ENCODE data around the gene IKZF1. TPM values are rescaled to one million over a fixed set of nuclear protein-coding genes. Genes with fewer than 3 reads are reported as not detected.

The IKZF1 gene
- total and polyA plus RNA-seq, 9 of the 15 experiments (the other 6 are each of a cell fraction or from before 2014, with no cell fraction given) = 12.6 to 85.3 (median 44.7) TPM

DNA sequence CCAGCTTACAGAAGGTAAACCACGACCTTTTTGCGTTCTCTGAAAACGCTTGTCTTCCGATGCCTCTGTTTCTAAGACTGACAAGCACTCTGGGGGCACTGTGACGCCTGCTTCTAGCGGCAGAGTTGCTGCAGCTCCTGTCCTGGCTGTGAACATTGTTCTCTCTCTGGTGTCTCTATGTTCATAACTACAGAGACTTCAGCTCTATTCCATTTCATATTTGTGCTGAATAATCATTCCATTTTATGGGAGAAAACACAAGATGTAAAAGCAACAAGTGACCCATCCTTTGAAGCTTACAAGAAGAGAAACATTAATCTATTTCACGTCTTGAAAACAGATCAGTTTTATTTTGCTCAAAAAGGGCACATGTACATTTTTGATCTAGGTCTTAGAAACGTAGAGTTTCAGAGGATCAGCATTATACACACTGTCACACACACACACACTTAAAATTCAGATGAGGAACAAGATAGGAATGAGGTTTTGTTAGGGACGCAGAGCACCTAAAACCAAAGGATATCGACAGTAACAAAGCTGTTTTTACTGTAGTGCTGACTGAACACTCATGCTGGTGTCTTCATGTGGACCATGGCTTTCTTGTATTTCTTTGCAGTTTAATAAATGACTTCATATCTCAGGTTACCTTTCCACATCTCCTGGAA lies 3.0 kb downstream of the IKZF1 start (continued):
- TF ChIP-seq, protein P1, sequence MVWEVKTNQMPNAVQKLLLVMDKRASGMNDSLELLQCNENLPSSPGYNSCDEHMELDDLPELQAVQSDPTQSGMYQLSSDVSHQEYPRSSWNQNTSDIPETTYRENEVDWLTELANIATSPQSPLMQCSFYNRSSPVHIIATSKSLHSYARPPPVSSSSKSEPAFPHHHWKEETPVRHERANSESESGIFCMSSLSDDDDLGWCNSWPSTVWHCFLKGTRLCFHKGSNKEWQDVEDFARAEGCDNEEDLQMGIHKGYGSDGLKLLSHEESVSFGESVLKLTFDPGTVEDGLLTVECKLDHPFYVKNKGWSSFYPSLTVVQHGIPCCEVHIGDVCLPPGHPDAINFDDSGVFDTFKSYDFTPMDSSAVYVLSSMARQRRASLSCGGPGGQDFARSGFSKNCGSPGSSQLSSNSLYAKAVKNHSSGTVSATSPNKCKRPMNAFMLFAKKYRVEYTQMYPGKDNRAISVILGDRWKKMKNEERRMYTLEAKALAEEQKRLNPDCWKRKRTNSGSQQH (CRISPR knock-in tag; IDR thresholded peaks at IDR 0.05) = no peak
- TF ChIP-seq HOXB6 (CRISPR knock-in tag; IDR thresholded peaks at IDR 0.05; ENCODE audit: borderline replicate concordance) (0 out of 2 replicates have a peak, but pooled peaks have one; percentile 49), ERF (CRISPR knock-in tag; IDR thresholded peaks at IDR 0.05) (0 out of 2 replicates have a peak, but pooled peaks have one; percentile 46), KLF13 (tag; IDR thresholded peaks at IDR 0.05; ENCODE audit: borderline replicate concordance, low read depth) (no peak), ZNF436 (CRISPR knock-in tag; IDR thresholded peaks at IDR 0.05) (no peak), NFE2 (IDR thresholded peaks at IDR 0.05; ENCODE audit: low read depth) (no peak), TAF1 (IDR thresholded peaks at IDR 0.05; ENCODE audit: control insufficient read depth, extremely low read depth, insufficient read depth, low read length, severe bottlenecking) (peak; percentile 43), BDP1 (IDR thresholded peaks at IDR 0.05; ENCODE audit: insufficient read depth, insufficient read length) (no peak), C11orf30 (IDR thresholded peaks at IDR 0.05; ENCODE audit: low read depth) (peak; percentile 83), TCF7 (IDR thresholded peaks at IDR 0.05; ENCODE audit: borderline replicate concordance) (no peak), RBBP5 (IDR thresholded peaks at IDR 0.05; ENCODE audit: borderline replicate concordance, insufficient read depth, low read length, poor library complexity, severe bottlenecking) (peak; percentile 59), CXXC5 (CRISPR knock-in tag; IDR thresholded peaks at IDR 0.05) (peak; percentile 25; the same call in 1 of the 2 replicates), U2AF1 (optimal IDR thresholded peaks at IDR 0.05; ENCODE audit: low read depth, low read length) (no peak), LEF1 (IDR thresholded peaks at IDR 0.05) (peak; percentile 15; the same call in 1 of the 2 replicates), ZNF583 (CRISPR knock-in tag; IDR thresholded peaks at IDR 0.05) (no peak), ZNF347 (CRISPR knock-in tag; IDR thresholded peaks at IDR 0.05; ENCODE audit: low read depth) (no peak), ZNF324 (CRISPR knock-in tag; IDR thresholded peaks at IDR 0.05) (0 out of 2 replicates have a peak, but pooled peaks have one; percentile 10), MAFG (tag; conservative IDR thresholded peaks at IDR 0.05) (peak; percentile 74), SMARCA4 (IDR thresholded peaks at IDR 0.05) (peak; percentile 28; the same call in 1 of the 2 replicates), ZC3H8 (IDR thresholded peaks at IDR 0.05) (no peak)
- TF ChIP-seq, protein P2, sequence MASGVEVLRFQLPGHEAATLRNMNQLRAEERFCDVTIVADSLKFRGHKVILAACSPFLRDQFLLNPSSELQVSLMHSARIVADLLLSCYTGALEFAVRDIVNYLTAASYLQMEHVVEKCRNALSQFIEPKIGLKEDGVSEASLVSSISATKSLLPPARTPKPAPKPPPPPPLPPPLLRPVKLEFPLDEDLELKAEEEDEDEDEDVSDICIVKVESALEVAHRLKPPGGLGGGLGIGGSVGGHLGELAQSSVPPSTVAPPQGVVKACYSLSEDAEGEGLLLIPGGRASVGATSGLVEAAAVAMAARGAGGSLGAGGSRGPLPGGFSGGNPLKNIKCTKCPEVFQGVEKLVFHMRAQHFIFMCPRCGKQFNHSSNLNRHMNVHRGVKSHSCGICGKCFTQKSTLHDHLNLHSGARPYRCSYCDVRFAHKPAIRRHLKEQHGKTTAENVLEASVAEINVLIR (CRISPR knock-in tag; IDR thresholded peaks at IDR 0.05) = no peak
- TF ChIP-seq, protein P3, sequence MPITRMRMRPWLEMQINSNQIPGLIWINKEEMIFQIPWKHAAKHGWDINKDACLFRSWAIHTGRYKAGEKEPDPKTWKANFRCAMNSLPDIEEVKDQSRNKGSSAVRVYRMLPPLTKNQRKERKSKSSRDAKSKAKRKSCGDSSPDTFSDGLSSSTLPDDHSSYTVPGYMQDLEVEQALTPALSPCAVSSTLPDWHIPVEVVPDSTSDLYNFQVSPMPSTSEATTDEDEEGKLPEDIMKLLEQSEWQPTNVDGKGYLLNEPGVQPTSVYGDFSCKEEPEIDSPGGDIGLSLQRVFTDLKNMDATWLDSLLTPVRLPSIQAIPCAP (CRISPR knock-in tag; IDR thresholded peaks at IDR 0.05; ENCODE audit: borderline replicate concordance) = no peak
- TF ChIP-seq, protein P4, sequence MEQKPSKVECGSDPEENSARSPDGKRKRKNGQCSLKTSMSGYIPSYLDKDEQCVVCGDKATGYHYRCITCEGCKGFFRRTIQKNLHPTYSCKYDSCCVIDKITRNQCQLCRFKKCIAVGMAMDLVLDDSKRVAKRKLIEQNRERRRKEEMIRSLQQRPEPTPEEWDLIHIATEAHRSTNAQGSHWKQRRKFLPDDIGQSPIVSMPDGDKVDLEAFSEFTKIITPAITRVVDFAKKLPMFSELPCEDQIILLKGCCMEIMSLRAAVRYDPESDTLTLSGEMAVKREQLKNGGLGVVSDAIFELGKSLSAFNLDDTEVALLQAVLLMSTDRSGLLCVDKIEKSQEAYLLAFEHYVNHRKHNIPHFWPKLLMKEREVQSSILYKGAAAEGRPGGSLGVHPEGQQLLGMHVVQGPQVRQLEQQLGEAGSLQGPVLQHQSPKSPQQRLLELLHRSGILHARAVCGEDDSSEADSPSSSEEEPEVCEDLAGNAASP (IDR thresholded peaks at IDR 0.05) = no peak
- TF ChIP-seq, protein P5, sequence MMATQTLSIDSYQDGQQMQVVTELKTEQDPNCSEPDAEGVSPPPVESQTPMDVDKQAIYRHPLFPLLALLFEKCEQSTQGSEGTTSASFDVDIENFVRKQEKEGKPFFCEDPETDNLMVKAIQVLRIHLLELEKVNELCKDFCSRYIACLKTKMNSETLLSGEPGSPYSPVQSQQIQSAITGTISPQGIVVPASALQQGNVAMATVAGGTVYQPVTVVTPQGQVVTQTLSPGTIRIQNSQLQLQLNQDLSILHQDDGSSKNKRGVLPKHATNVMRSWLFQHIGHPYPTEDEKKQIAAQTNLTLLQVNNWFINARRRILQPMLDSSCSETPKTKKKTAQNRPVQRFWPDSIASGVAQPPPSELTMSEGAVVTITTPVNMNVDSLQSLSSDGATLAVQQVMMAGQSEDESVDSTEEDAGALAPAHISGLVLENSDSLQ (IDR thresholded peaks at IDR 0.05) = peak; percentile 77
